Dendritic cell treated with granulocyte-macrophage colony-stimulating factor and Interleukin-4, amounts not matched to agents 40 ng/mL and 50 ng/mL, for 4 days (primary cell): ENCODE measurements around the gene CSGALNACT2.

Experiments used
- H3K27ac Mint-ChIP-seq: one replicate; pipeline ENCODE4 v1.8.0; 2022; ENCODE audit warnings: mild to moderate bottlenecking, mixed read lengths
- H3K27me3 Mint-ChIP-seq: one replicate; pipeline ENCODE4 v1.8.0; 2022; ENCODE audit warnings: mild to moderate bottlenecking, mixed read lengths
- H3K36me3 Mint-ChIP-seq: one replicate; pipeline ENCODE4 v1.8.0; 2022; ENCODE audit warnings: low read depth, mixed read lengths
- H3K4me1 Mint-ChIP-seq: one replicate; pipeline ENCODE4 v1.8.0; 2022; ENCODE audit warnings: low read depth, mixed read lengths
- H3K4me3 Mint-ChIP-seq: one replicate; pipeline ENCODE4 v1.8.0; 2022; ENCODE audit warnings: mild to moderate bottlenecking, moderate library complexity, mixed read lengths
- H3K9me3 Mint-ChIP-seq: one replicate; pipeline ENCODE4 v1.8.0; 2022; ENCODE audit warnings: mixed read lengths
- intact Hi-C: fragments of 100-400 bp; cut with micrococcal nuclease; formaldehyde crosslinking; loops from one replicate; pipeline ENCODE4 v1.15.0; 2022

CSGALNACT2 gene

DNA sequence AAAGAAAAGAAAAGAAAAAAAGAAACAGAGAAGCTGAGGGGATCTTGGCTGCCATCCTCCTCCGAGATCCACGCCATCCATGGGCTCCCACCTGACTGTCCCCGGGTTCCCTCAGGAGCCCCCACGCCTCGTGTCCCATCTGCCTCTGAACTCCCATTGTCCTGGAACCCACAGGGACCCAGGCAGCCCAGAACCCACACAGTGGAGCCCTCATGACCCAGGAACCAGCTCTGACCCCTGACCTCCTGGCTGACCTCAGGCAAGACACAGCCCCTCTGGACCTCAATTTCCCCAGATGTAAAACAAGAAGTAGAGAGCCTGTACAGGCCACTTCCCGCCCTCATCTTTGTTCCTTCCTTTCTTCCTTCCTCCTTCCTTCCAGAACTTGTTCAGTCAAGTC, 88.2 kb downstream of the CSGALNACT2 start:
- intact Hi-C loops, result no loop called here
- peaks cover 47% of the 10 kb centered on the region for H3K27me3 Mint-ChIP-seq
- H3K4me3 Mint-ChIP-seq, result no peak overlapping the region

GRCh38 chr10:43226851-43227845, 88.9 kb downstream of the CSGALNACT2 start:
- no peak overlapping the region for H3K4me3 Mint-ChIP-seq
- H3K4me1 Mint-ChIP-seq, result peaks cover 15% of the 10 kb centered on the region
- no peaks in the 10 kb centered on the region for H3K36me3 Mint-ChIP-seq
- intact Hi-C loops, result no loop called here
- H3K27ac Mint-ChIP-seq, result no peak overlapping the region
- peaks cover 54% of the 10 kb centered on the region for H3K27me3 Mint-ChIP-seq
- no peaks in the 10 kb centered on the region for H3K9me3 Mint-ChIP-seq

More for the DNA sequence above, 88.2 kb downstream of the CSGALNACT2 start:
- H3K36me3 Mint-ChIP-seq, result no peaks in the 10 kb centered on the region
- H3K9me3 Mint-ChIP-seq, result no peaks in the 10 kb centered on the region
- peaks cover 15% of the 10 kb centered on the region for H3K4me1 Mint-ChIP-seq
- H3K27ac Mint-ChIP-seq, result no peak overlapping the region

- H3K4me1 Mint-ChIP-seq, result peaks cover 15% of the 10 kb centered on the region
- H3K9me3 Mint-ChIP-seq, result no peaks in the 10 kb centered on the region
- H3K4me3 Mint-ChIP-seq, result no peak overlapping the region
- H3K27ac Mint-ChIP-seq, result no peak overlapping the region
- no peaks in the 10 kb centered on the region for H3K36me3 Mint-ChIP-seq
- peaks cover 52% of the 10 kb centered on the region for H3K27me3 Mint-ChIP-seq
- intact Hi-C loops, result no loop called here
Observed at GRCh38 chr10:43227911-43228782, 89.9 kb downstream of the CSGALNACT2 start.

- H3K9me3 Mint-ChIP-seq, result no peaks in the 10 kb centered on the region
- peak overlapping the region; percentile 50 for H3K4me3 Mint-ChIP-seq
- no peak overlapping the region for H3K27ac Mint-ChIP-seq
- intact Hi-C loops, result no loop called here
- peaks cover 52% of the 10 kb centered on the region for H3K27me3 Mint-ChIP-seq
- peaks cover 15% of the 10 kb centered on the region for H3K4me1 Mint-ChIP-seq
- no peaks in the 10 kb centered on the region for H3K36me3 Mint-ChIP-seq
Observed at GRCh38 chr10:43228783-43229207, 90.5 kb downstream of the CSGALNACT2 start.

GRCh38 chr10:43229208-43230061, 91.2 kb downstream of the CSGALNACT2 start:
- H3K36me3 Mint-ChIP-seq, result no peaks in the 10 kb centered on the region
- H3K4me1 Mint-ChIP-seq, result peaks cover 15% of the 10 kb centered on the region
- peaks cover 52% of the 10 kb centered on the region for H3K27me3 Mint-ChIP-seq
- H3K4me3 Mint-ChIP-seq, result peak overlapping the region; percentile 50
- no peaks in the 10 kb centered on the region for H3K9me3 Mint-ChIP-seq
- intact Hi-C loops, result no loop called here
- no peak overlapping the region for H3K27ac Mint-ChIP-seq

DNA sequence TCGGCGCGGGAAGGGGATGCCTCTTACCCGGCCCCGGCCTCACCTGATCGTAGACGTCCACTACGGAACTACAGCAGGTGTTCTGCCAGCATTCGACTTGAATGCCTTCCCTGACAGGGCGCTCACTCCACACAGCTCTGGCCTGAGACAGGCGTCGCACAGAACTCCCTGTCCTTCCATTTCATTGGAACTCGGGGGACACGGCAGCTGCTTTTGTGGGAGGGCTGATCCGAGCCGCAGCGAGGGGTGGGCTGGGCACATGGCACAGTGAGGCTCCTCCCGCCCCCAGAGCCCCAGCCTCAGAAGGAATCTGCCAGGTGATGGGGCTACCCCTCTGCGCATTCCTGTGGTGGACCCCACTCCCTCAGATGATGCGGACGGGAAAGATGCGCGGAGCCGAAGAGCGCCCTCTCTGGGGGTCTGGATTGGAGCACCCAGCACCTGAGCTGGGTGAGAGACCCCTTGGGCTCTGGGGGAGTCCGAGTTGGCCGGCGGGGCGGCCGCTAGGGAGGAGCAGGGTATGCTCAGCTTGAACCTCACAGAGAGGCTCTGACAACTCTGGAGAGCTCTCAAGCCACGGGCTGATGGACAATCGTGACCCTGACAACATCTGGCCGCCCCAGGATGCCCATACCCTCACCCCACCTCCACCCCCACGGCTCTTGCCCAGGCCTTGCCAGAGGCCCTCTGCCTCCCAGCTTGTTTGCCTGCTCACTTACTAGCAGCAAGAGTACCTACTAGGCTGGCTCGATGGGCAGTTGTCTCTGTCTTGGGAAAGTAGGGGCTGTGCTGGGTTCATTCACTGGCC, 92.1 kb downstream of the CSGALNACT2 start:
- Mint-ChIP-seq H3K27me3 (peaks cover 47% of the 10 kb centered on the region), H3K27ac (no peak overlapping the region), H3K4me3 (no peak overlapping the region), H3K9me3 (no peaks in the 10 kb centered on the region), H3K36me3 (no peaks in the 10 kb centered on the region), H3K4me1 (peaks cover 15% of the 10 kb centered on the region)
- intact Hi-C loops, result no loop called here

DNA sequence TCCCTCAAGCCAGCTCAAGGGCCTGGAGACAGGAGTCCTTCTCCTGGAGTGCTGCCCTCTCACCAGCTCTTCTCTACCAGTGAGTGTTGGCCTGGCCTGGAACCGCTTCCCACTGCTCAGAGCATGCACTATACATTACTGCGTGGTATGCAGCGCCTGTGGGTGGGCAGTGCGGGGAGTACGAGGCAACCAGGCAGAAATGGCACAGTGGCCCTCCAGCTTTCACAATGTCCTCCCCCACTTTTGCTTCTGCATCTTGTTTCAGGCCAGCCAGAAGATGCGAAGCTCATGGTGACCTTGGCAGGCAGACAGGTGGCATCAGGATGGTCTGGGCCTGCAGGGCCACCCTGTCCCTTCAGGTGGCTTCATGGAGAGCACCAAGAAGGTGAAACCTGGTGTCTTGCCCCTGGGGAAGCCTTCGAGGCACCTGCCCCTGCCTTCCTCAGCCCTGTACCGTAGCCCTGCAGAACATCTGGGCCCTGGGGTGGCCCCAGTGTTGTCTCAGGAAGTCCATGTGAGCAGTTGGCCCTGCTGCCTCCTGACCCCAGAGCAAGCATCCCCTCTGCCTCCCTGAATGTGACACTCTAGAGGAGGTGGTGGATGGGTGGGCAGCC, 92.8 kb downstream of the CSGALNACT2 start:
- H3K4me1 Mint-ChIP-seq, result peaks cover 15% of the 10 kb centered on the region
- H3K36me3 Mint-ChIP-seq, result no peaks in the 10 kb centered on the region
- peaks cover 47% of the 10 kb centered on the region for H3K27me3 Mint-ChIP-seq
- no peak overlapping the region for H3K27ac Mint-ChIP-seq
- intact Hi-C loops, result no loop called here
- H3K9me3 Mint-ChIP-seq, result no peaks in the 10 kb centered on the region
- no peak overlapping the region for H3K4me3 Mint-ChIP-seq

GRCh38 chr10:43231523-43232078, 93.4 kb downstream of the CSGALNACT2 start:
- intact Hi-C loops, result no loop called here
- no peak overlapping the region for H3K4me3 Mint-ChIP-seq
- H3K4me1 Mint-ChIP-seq, result peaks cover 12% of the 10 kb centered on the region
- no peaks in the 10 kb centered on the region for H3K36me3 Mint-ChIP-seq
- no peaks in the 10 kb centered on the region for H3K9me3 Mint-ChIP-seq
- H3K27ac Mint-ChIP-seq, result no peak overlapping the region
- H3K27me3 Mint-ChIP-seq, result peaks cover 44% of the 10 kb centered on the region

DNA sequence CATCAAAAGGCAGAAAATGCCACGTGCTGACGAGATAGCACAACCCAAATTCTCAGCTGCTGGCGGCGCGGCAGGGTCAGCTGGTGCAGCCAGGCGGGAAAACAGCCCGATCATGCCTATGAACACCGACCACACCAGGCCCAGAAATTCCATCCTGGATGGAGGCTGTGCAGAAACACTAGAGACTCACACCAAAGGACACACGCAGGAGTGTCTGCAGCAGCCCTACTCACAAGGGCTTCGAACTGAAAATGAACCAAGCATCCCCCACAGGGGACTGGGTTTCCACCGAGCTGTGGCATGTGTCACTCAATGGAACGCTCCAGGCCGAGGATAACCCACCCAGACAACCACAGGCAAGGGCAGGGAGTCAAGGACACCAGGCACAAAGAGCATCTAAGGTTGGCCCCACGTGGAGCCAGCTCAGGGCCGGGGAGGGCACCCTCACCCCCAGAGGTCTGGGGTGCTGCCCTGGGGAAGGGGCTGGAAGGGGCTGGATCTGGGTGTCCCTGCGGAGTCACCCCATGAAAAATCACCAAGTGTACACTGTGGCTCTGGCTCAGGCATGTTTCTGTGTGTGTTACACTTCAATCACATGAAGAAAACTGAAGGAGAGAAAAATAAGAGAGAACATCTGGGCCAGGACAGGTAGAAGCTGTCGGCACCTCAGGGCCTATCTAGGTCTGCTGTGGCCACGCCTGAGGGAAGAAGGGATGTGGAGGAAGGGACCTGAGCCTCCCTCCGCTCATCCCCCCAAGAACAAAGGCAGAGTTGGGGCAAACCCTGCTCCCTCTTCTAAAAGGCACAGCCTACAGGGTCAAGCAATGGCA, 95.6 kb downstream of the CSGALNACT2 start:
- Mint-ChIP-seq H3K27ac (no peak overlapping the region), H3K9me3 (no peaks in the 10 kb centered on the region), H3K4me3 (no peak overlapping the region), H3K27me3 (peaks cover 26% of the 10 kb centered on the region), H3K4me1 (peaks cover 5% of the 10 kb centered on the region), H3K36me3 (no peaks in the 10 kb centered on the region)
- intact Hi-C loops, result no loop called here

DNA sequence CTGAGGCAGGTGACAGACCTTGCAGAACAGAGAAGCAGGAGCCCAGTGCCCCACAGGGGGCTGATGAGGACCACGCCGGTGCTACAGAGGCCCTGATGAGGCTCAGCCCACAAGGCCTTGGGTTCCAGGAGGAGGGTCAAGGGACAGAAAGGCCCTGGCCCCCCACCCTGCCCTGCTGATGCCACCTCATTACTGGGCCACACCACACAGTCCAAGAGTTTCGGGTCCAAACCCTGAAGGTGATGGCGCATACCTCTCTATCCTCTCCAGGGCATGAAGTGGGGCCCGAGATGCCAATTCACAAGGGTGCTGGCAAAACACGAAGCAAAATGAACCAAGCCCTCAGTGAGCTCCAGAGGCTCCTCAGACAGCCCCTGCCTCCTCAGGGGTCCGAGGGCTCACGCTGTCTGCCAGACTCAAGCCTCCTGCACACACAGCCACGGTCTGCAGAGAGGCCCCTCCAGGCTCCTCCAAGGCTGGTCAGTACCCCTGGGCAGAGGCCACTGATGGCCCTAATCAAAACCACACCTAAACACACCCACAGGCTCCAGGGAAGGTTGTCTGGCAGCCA, 96.3 kb downstream of the CSGALNACT2 start:
- peaks cover 21% of the 10 kb centered on the region for H3K27me3 Mint-ChIP-seq
- H3K36me3 Mint-ChIP-seq, result no peaks in the 10 kb centered on the region
- H3K4me3 Mint-ChIP-seq, result no peak overlapping the region
- intact Hi-C loops, result no loop called here
- no peaks in the 10 kb centered on the region for H3K4me1 Mint-ChIP-seq
- no peaks in the 10 kb centered on the region for H3K9me3 Mint-ChIP-seq
- H3K27ac Mint-ChIP-seq, result no peak overlapping the region
